HepG2 (cell line): ENCODE data around the gene RHBDF2. TPM values are rescaled to one million over a fixed set of nuclear protein-coding genes. Genes with fewer than 3 reads are reported as not detected.
A peak's percentile ranks its signal among the peaks of the same experiment; 100 is the strongest.

Experiments used
- ATAC-seq: fragments of 200-7000 bp; cut with Tn5 transposase; 3 replicates; pipeline ENCODE4 v1.9.1; 2020; ENCODE audit warnings: mild to moderate bottlenecking, moderate library complexity
- BruUV-seq: library from RNA; stranded (reverse); fragments of 400-500 nt; replicated peaks from 2 replicates; lab custom pipeline; 2021; lab: Mats Ljungman, UMichigan
- CTCF ChIA-PET: fragments of 300-600 bp; formaldehyde crosslinking; extraction: SDS; loops from one replicate; lab custom pipeline; 2021; ENCODE audit warnings: low total read pairs, inconsistent platforms, low intra/inter-chr PET ratio; lab: Yijun Ruan, JAX
- POLR2A ChIA-PET: fragments of 350-600 bp; sonication (Branson Sonifier 250); formaldehyde crosslinking; loops from one replicate; lab custom pipeline; 2020; ENCODE audit warnings: antibody characterized with exemption, inconsistent platforms; lab: Yijun Ruan, JAX
- DNase-seq: peaks from one replicate; pipeline ENCODE4 v3.0.0-alpha.2; 2015; ENCODE audit warnings: low spot score
- FAIRE-seq: peaks from 3 replicates; lab custom pipeline; 2011; peaks lifted over from hg19 to GRCh38; lab: Jason Lieb, UNC
- H2AFZ ChIP-seq: one replicate; pipeline ENCODE4 v1.6.1; 2011; ENCODE audit warnings: low read length, inconsistent platforms
- H3K27ac ChIP-seq: fragments of 300-600 bp; 3 replicates; pipeline ENCODE4 v1.8.0; 2011; ENCODE audit warnings: mixed run types, mild to moderate bottlenecking, mixed read lengths, low read length, inconsistent platforms; ENCODE audit not compliant: insufficient read depth; ENCODE audit errors: extremely low read length
- H3K27me3 ChIP-seq, 2 experiments: fragments of 200-600 bp in 1 of 2; 2 replicates in 1 of 2; 3 replicates in 1 of 2; pipeline versions ENCODE4 v1.6.0 to v1.8.0; 2011; ENCODE audit warnings: low read length in 2 of 2, mild to moderate bottlenecking in 2 of 2, moderate library complexity in 2 of 2, inconsistent platforms in 1 of 2; ENCODE audit not compliant: insufficient read depth in 2 of 2, control insufficient read depth in 1 of 2
- H3K36me3 ChIP-seq, 2 experiments: fragments of 200-600 bp in 1 of 2; replicated peaks in 1 of 2; 2 replicates in 1 of 2; 3 replicates in 1 of 2; pipeline versions ENCODE4 v1.5.1 to v1.8.0; 2011; ENCODE audit warnings: low read length in 2 of 2, inconsistent platforms in 1 of 2; ENCODE audit not compliant: insufficient read depth in 2 of 2, control insufficient read depth in 1 of 2
- H3K4me1 ChIP-seq: 2 replicates; pipeline ENCODE4 v1.5.1; 2012; ENCODE audit warnings: low read length, inconsistent platforms; ENCODE audit not compliant: insufficient read depth
- H3K4me2 ChIP-seq: 2 replicates; pipeline ENCODE4 v1.6.0; 2011; ENCODE audit warnings: low read depth, low read length, inconsistent platforms
- H3K4me3 ChIP-seq, 3 experiments: fragments of 200-600 bp in 1 of 3; sonication (generic), shearing (Covaris generic) in 1 of 3; replicated peaks in 1 of 3; 2 replicates each; pipeline ENCODE4 v1.5.1; 2011 to 2016; ENCODE audit warnings: low read length in 3 of 3, inconsistent platforms in 2 of 3, low read depth in 2 of 3, mild to moderate bottlenecking in 2 of 3, control low read depth in 1 of 3, mixed read lengths in 1 of 3; ENCODE audit not compliant: insufficient read depth in 1 of 3
- H3K79me2 ChIP-seq: one replicate; pipeline ENCODE4 v1.6.1; 2011; ENCODE audit warnings: low read length, inconsistent platforms; ENCODE audit not compliant: insufficient read depth
- H3K9ac ChIP-seq: 2 replicates; pipeline ENCODE4 v1.6.0; 2011; ENCODE audit warnings: mild to moderate bottlenecking, low read depth, low read length, inconsistent platforms; ENCODE audit not compliant: insufficient read depth
- H3K9me3 ChIP-seq: 2 replicates; pipeline ENCODE4 v1.5.1; 2012; ENCODE audit warnings: mild to moderate bottlenecking, low read length
- H4K20me1 ChIP-seq: 2 replicates; pipeline ENCODE4 v1.6.0; 2011; ENCODE audit warnings: inconsistent platforms, mild to moderate bottlenecking, low read length, moderate library complexity; ENCODE audit not compliant: insufficient read depth
- ARID2 ChIP-seq: sonication (generic); formaldehyde crosslinking; IDR thresholded peaks from 2 replicates; pipeline ENCODE4 v1.8.1; 2022; ENCODE audit warnings: mild to moderate bottlenecking, missing genetic modification reagents, borderline replicate concordance
- FOSL1 ChIP-seq: sonication (generic); formaldehyde crosslinking; IDR thresholded peaks from 2 replicates; pipeline ENCODE4 v1.9.0; 2021; ENCODE audit warnings: missing genetic modification reagents, borderline replicate concordance
- MTF1 ChIP-seq: sonication (generic); formaldehyde crosslinking; IDR thresholded peaks from 2 replicates; pipeline ENCODE4 v1.5.0; 2020; ENCODE audit warnings: missing genetic modification reagents
- PAX8 ChIP-seq: sonication (generic); formaldehyde crosslinking; IDR thresholded peaks from 2 replicates; pipeline ENCODE4 v1.8.0; 2022; ENCODE audit warnings: mild to moderate bottlenecking, missing genetic modification reagents, borderline replicate concordance
- PCBP1 ChIP-seq: fragments of 200-400 bp; formaldehyde crosslinking; IDR thresholded peaks from 2 replicates; pipeline ENCODE4 v1.6.1; 2017; ENCODE audit warnings: mild to moderate bottlenecking, low read depth, low read length, borderline replicate concordance
- PITX1 ChIP-seq: sonication (generic); formaldehyde crosslinking; IDR thresholded peaks from 2 replicates; pipeline ENCODE4 v1.5.1; 2020; ENCODE audit warnings: mild to moderate bottlenecking, missing genetic modification reagents
- SAFB2 ChIP-seq: sonication (generic); formaldehyde crosslinking; IDR thresholded peaks from 2 replicates; pipeline ENCODE4 v1.5.1; 2020; ENCODE audit warnings: missing genetic modification reagents, low read depth, mild to moderate bottlenecking, borderline replicate concordance
- SP2 ChIP-seq: sonication (generic); formaldehyde crosslinking; IDR thresholded peaks from 2 replicates; pipeline ENCODE4 v1.5.1; 2020; ENCODE audit warnings: mild to moderate bottlenecking, missing genetic modification reagents
- SP5 ChIP-seq: IDR thresholded peaks from 2 replicates; pipeline ENCODE4 v1.6.1; 2016; ENCODE audit warnings: low read depth, borderline replicate concordance
- ZNF639 ChIP-seq: conservative IDR thresholded peaks from 2 replicates; pipeline ENCODE4 v1.6.1; 2018; ENCODE audit warnings: missing genetic modification reagents
- ZNF766 ChIP-seq: sonication (generic); formaldehyde crosslinking; IDR thresholded peaks from 2 replicates; pipeline ENCODE4 v1.5.0; 2020; ENCODE audit warnings: missing genetic modification reagents, borderline replicate concordance
- WGBS: methylation state at CpG from one replicate; pipeline ENCODE4 v1.1.6; 2017; ENCODE audit warnings: low lambda C conversion rate; 5-methylcytosine and 5-hydroxymethylcytosine counted together
- in situ Hi-C: cut with HindIII; loops from 2 replicates; pipeline ENCODE4 v1.10.0; 2017; ENCODE audit warnings: low pct_unique_long_range_greater_than_20kb; ENCODE audit not compliant: extremely low pct_ligation_motif_present
- intact Hi-C: fragments of 100-400 bp; cut with micrococcal nuclease; formaldehyde crosslinking; loops from one replicate; pipeline ENCODE4 v1.10.0; 2022; ENCODE audit not compliant: unreplicated experiment
- polyA plus RNA-seq, 8 experiments: library from polyadenylated mRNA; depleted of rRNA in 3 of 8; stranded (reverse) in 7 of 8; unstranded in 1 of 8; fragments of >200 nt; fragmentation: Illumina TruSeq in 4 of 8; extraction: Trizol in 4 of 8; gene quantifications; 2 replicates each; pipeline versions ENCODE4 v1.2.1 to v1.2.3, GENCODE V29; 2011 to 2016; ENCODE audit warnings: low read depth in 4 of 8, missing spikeins in 1 of 8, mixed read lengths in 1 of 8; ENCODE audit not compliant: insufficient read depth in 1 of 8
- total RNA-seq, 5 experiments: library from RNA; depleted of rRNA; stranded (reverse); fragments of >200 nt; fragmentation: Illumina TruSeq; extraction: Trizol; gene quantifications; 2 replicates each; pipeline ENCODE4 v1.2.3, GENCODE V29; 2016; ENCODE audit warnings: low read depth in 1 of 5
- TF ChIP-seq, protein P1 (sequence below): sonication (generic); formaldehyde crosslinking; IDR thresholded peaks from 2 replicates; pipeline ENCODE4 v1.5.0; 2020; ENCODE audit warnings: mild to moderate bottlenecking, missing genetic modification reagents
- TF ChIP-seq, protein P2 (sequence below): sonication (generic); formaldehyde crosslinking; IDR thresholded peaks from 2 replicates; pipeline ENCODE4 v1.9.0; 2021; ENCODE audit warnings: mild to moderate bottlenecking, missing genetic modification reagents
- TF ChIP-seq, protein P3 (sequence below): sonication (generic); formaldehyde crosslinking; IDR thresholded peaks from 2 replicates; pipeline ENCODE4 v1.5.1; 2020; ENCODE audit warnings: missing genetic modification reagents, mild to moderate bottlenecking, borderline replicate concordance

RHBDF2 gene
- total and polyA plus RNA-seq, 2 of the 13 experiments (the other 11 are each of a cell fraction or from before 2014, with no cell fraction given), result 7.8 to 24.2 TPM

DNA sequence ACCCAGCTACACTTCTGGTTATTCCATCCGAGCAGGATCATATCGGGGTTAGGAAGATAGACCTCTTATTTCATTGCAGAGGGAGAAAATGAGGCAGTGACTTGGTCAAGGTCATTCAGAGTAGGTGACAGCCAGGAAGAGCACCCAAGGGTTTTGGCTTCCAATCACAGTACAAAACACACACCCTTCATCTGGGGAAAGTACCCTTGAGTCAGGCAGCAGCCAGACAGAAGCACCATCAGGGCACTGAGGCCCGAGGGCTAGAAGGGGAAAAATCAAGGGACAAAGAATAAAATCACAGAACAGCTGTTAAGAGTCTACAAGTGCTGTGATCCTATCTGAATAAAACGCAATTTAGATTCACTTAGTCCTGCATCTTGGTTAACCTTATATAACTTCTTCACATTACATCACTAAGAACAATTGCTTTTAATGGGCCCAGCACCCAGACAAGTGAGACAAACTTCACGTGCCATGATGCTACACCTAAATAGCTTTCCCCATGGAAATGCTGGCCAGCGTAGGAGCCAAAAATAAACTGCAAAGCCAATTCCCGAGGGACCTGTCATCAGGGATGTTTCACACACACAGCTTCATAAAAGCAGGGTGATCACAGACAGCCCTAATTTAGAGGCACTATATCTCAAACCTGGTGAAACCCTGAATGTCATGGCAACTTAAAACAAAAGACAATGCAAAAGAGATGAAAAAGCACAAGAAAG lies 53.1 kb downstream of the RHBDF2 start:
- ChIA-PET POLR2A (no interaction called here), CTCF (no interaction called here)
- Histone ChIP-seq H3K4me1 (peaks cover 86% of the 10 kb centered on the region), H3K4me3 (no peak overlapping the region), H3K9me3 (no peaks in the 10 kb centered on the region), H3K36me3 (peaks cover 0 to 9% of the 10 kb centered on the region in 2 experiments; a peak in 3 of 5 replicates), H2AFZ (no peak overlapping the region), H3K4me2 (peak overlapping the region; percentile 58; the same call in 1 of the 2 replicates), H4K20me1 (peaks cover 74% of the 10 kb centered on the region), H3K27me3 (no peaks in the 10 kb centered on the region), H3K9ac (no peak overlapping the region), H3K27ac (no peak overlapping the region), H3K79me2 (peaks cover 92% of the 10 kb centered on the region)
- in situ Hi-C loops (no loop called here), intact Hi-C loops (no loop called here)
- no peak for ATAC-seq
- no TSS peak for BruUV-seq
- DNase-seq, result no peak
- no peak for FAIRE-seq
- 92% methylated on average over 7 of the region's 7 CpGs for WGBS
- TF ChIP-seq, protein P1, sequence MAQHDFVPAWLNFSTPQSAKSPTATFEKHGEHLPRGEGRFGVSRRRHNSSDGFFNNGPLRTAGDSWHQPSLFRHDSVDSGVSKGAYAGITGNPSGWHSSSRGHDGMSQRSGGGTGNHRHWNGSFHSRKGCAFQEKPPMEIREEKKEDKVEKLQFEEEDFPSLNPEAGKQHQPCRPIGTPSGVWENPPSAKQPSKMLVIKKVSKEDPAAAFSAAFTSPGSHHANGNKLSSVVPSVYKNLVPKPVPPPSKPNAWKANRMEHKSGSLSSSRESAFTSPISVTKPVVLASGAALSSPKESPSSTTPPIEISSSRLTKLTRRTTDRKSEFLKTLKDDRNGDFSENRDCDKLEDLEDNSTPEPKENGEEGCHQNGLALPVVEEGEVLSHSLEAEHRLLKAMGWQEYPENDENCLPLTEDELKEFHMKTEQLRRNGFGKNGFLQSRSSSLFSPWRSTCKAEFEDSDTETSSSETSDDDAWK, result no peak
- TF ChIP-seq SP2 (no peak), PCBP1 (no peak), ARID2 (CRISPR knock-in tag) (no peak), MTF1 (CRISPR knock-in tag) (no peak), FOSL1 (CRISPR knock-in tag) (no peak), PITX1 (CRISPR knock-in tag) (no peak), ZNF639 (CRISPR knock-in tag) (no peak), PAX8 (CRISPR knock-in tag) (no peak), ZNF766 (CRISPR knock-in tag) (no peak), SAFB2 (CRISPR knock-in tag) (no peak), SP5 (CRISPR knock-in tag) (no peak)
- TF ChIP-seq, protein P2, sequence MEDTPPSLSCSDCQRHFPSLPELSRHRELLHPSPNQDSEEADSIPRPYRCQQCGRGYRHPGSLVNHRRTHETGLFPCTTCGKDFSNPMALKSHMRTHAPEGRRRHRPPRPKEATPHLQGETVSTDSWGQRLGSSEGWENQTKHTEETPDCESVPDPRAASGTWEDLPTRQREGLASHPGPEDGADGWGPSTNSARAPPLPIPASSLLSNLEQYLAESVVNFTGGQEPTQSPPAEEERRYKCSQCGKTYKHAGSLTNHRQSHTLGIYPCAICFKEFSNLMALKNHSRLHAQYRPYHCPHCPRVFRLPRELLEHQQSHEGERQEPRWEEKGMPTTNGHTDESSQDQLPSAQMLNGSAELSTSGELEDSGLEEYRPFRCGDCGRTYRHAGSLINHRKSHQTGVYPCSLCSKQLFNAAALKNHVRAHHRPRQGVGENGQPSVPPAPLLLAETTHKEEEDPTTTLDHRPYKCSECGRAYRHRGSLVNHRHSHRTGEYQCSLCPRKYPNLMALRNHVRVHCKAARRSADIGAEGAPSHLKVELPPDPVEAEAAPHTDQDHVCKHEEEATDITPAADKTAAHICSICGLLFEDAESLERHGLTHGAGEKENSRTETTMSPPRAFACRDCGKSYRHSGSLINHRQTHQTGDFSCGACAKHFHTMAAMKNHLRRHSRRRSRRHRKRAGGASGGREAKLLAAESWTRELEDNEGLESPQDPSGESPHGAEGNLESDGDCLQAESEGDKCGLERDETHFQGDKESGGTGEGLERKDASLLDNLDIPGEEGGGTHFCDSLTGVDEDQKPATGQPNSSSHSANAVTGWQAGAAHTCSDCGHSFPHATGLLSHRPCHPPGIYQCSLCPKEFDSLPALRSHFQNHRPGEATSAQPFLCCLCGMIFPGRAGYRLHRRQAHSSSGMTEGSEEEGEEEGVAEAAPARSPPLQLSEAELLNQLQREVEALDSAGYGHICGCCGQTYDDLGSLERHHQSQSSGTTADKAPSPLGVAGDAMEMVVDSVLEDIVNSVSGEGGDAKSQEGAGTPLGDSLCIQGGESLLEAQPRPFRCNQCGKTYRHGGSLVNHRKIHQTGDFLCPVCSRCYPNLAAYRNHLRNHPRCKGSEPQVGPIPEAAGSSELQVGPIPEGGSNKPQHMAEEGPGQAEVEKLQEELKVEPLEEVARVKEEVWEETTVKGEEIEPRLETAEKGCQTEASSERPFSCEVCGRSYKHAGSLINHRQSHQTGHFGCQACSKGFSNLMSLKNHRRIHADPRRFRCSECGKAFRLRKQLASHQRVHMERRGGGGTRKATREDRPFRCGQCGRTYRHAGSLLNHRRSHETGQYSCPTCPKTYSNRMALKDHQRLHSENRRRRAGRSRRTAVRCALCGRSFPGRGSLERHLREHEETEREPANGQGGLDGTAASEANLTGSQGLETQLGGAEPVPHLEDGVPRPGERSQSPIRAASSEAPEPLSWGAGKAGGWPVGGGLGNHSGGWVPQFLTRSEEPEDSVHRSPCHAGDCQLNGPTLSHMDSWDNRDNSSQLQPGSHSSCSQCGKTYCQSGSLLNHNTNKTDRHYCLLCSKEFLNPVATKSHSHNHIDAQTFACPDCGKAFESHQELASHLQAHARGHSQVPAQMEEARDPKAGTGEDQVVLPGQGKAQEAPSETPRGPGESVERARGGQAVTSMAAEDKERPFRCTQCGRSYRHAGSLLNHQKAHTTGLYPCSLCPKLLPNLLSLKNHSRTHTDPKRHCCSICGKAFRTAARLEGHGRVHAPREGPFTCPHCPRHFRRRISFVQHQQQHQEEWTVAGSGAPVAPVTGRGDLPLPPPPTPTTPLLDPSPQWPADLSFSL (CRISPR knock-in tag), result no peak
- TF ChIP-seq, protein P3, sequence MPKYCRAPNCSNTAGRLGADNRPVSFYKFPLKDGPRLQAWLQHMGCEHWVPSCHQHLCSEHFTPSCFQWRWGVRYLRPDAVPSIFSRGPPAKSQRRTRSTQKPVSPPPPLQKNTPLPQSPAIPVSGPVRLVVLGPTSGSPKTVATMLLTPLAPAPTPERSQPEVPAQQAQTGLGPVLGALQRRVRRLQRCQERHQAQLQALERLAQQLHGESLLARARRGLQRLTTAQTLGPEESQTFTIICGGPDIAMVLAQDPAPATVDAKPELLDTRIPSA (CRISPR knock-in tag), result no peak
